PC-3 (cell line): ENCODE results near the gene OLIG2. TPM values are rescaled to one million over a fixed set of nuclear protein-coding genes. Genes with fewer than 3 reads are reported as not detected.

ENCODE experiments used
- ATAC-seq: fragments of 200-7000 bp; cut with Tn5 transposase; 2 replicates; pipeline ENCODE4 v1.9.1; 2020; ENCODE audit warnings: mild to moderate bottlenecking, moderate library complexity
- BruUV-seq: library from RNA; stranded (reverse); fragments of 400-500 nt; replicated peaks from 2 replicates; lab custom pipeline; 2021; lab: Mats Ljungman, UMichigan
- CTCF ChIA-PET: fragments of 300-600 bp; sonication (Branson Sonifier 250); formaldehyde crosslinking; loops from one replicate; lab custom pipeline; 2022; ENCODE audit warnings: antibody characterized with exemption; lab: Charles Lee
- POLR2A ChIA-PET: fragments of 300-600 bp; sonication (Branson Sonifier 250); formaldehyde crosslinking; loops from one replicate; lab custom pipeline; 2022; ENCODE audit warnings: antibody characterized with exemption; ENCODE audit not compliant: unreplicated experiment; lab: Charles Lee
- DNase-seq: peaks from one replicate; pipeline ENCODE4 v3.0.0-alpha.2; 2015
- H2AFZ ChIP-seq: fragments of 300-600 bp; sonication (generic); 2 replicates; pipeline ENCODE4 v1.6.0; 2016; ENCODE audit warnings: antibody characterized with exemption, low read length
- H3F3A ChIP-seq: fragments of 300-600 bp; sonication (generic); one replicate; pipeline ENCODE4 v1.6.0; 2017; ENCODE audit warnings: antibody characterized with exemption, low read length, control low read depth, mild to moderate bottlenecking; ENCODE audit not compliant: unreplicated experiment
- H3K27ac ChIP-seq: fragments of 300-600 bp; sonication (generic); 2 replicates; pipeline ENCODE4 v1.5.1; 2016; ENCODE audit warnings: mild to moderate bottlenecking, low read length
- H3K27me3 ChIP-seq: fragments of 300-600 bp; sonication (generic); 2 replicates; pipeline ENCODE4 v1.6.1; 2016; ENCODE audit warnings: low read length, mixed read lengths
- H3K36me3 ChIP-seq: fragments of 300-600 bp; sonication (generic); 2 replicates; pipeline ENCODE4 v1.6.1; 2016; ENCODE audit warnings: low read depth, mixed run types, low read length, mixed read lengths
- H3K4me1 ChIP-seq: fragments of 300-600 bp; sonication (generic); 2 replicates; pipeline ENCODE4 v1.5.1; 2016; ENCODE audit warnings: low read length; ENCODE audit not compliant: insufficient read depth
- H3K4me2 ChIP-seq: fragments of 300-600 bp; sonication (generic); 2 replicates; pipeline ENCODE4 v1.6.0; 2016; ENCODE audit warnings: low read length
- H3K4me3 ChIP-seq: fragments of 300-600 bp; sonication (generic); 2 replicates; pipeline ENCODE4 v1.5.1; 2016; ENCODE audit warnings: mild to moderate bottlenecking, low read length, mixed read lengths
- H3K79me2 ChIP-seq: fragments of 300-600 bp; sonication (generic); 2 replicates; pipeline ENCODE4 v1.6.1; 2017; ENCODE audit warnings: low read length, mixed read lengths
- H3K9ac ChIP-seq: fragments of 300-600 bp; sonication (generic); 2 replicates; pipeline ENCODE4 v1.6.0; 2016; ENCODE audit warnings: mild to moderate bottlenecking, low read length
- H3K9me2 ChIP-seq: fragments of 300-600 bp; sonication (generic); replicated peaks from 2 replicates; pipeline ENCODE4 v1.6.1; 2016; ENCODE audit warnings: mixed run types, low read length, mixed read lengths
- H3K9me3 ChIP-seq: fragments of 300-600 bp; sonication (generic); 2 replicates; pipeline ENCODE4 v1.6.1; 2016; ENCODE audit warnings: low read length, mixed read lengths
- H4K20me1 ChIP-seq: fragments of 300-600 bp; sonication (generic); 2 replicates; pipeline ENCODE4 v1.6.1; 2016; ENCODE audit warnings: low read length, mixed read lengths
- EZH2 ChIP-seq: fragments of 300-600 bp; sonication (generic); IDR thresholded peaks from one replicate; pipeline ENCODE4 v1.6.1; 2017; ENCODE audit warnings: antibody characterized with exemption, mild to moderate bottlenecking, low read length; ENCODE audit not compliant: unreplicated experiment
- EZH2phosphoT487 ChIP-seq: fragments of 300-600 bp; sonication (generic); IDR thresholded peaks from 2 replicates; pipeline ENCODE4 v1.6.1; 2018; ENCODE audit warnings: mild to moderate bottlenecking, antibody characterized with exemption, low read length, borderline replicate concordance
- intact Hi-C: fragments of 100-400 bp; cut with micrococcal nuclease; formaldehyde crosslinking; loops from 2 replicates; pipeline ENCODE4 v1.9.0; 2023
- total RNA-seq: library from RNA; depleted of rRNA; stranded (reverse); fragments of >200 nt; gene quantifications from 2 replicates; pipeline ENCODE4 v1.2.3, GENCODE V29; 2014; rRNA removed
- TF ChIP-seq, protein P1 (sequence below): fragments of 300-600 bp; sonication (generic); conservative IDR thresholded peaks from 2 replicates; pipeline ENCODE4 v1.5.1; 2017; ENCODE audit warnings: antibody characterized with exemption, low read depth, mild to moderate bottlenecking, low read length

OLIG2 gene
- total RNA-seq, 1 experiment from 2014 or later = not detected

GRCh38 chr21:33076600-33077329 lies 51.0 kb downstream of the OLIG2 start:
- POLR2A ChIA-PET = no interaction called here
- H3K4me1 ChIP-seq = peaks cover 12% of the 10 kb centered on the region
- no peak for TF ChIP-seq EZH2phosphoT487
- TF ChIP-seq, protein P1, sequence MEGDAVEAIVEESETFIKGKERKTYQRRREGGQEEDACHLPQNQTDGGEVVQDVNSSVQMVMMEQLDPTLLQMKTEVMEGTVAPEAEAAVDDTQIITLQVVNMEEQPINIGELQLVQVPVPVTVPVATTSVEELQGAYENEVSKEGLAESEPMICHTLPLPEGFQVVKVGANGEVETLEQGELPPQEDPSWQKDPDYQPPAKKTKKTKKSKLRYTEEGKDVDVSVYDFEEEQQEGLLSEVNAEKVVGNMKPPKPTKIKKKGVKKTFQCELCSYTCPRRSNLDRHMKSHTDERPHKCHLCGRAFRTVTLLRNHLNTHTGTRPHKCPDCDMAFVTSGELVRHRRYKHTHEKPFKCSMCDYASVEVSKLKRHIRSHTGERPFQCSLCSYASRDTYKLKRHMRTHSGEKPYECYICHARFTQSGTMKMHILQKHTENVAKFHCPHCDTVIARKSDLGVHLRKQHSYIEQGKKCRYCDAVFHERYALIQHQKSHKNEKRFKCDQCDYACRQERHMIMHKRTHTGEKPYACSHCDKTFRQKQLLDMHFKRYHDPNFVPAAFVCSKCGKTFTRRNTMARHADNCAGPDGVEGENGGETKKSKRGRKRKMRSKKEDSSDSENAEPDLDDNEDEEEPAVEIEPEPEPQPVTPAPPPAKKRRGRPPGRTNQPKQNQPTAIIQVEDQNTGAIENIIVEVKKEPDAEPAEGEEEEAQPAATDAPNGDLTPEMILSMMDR = no peak
- TF ChIP-seq EZH2 = no peak
- no peak overlapping the region for H3K4me2 ChIP-seq
- no peak overlapping the region for H2AFZ ChIP-seq
- no peak overlapping the region for H3K4me3 ChIP-seq
- BruUV-seq = no TSS peak
- H4K20me1 ChIP-seq = no peaks in the 10 kb centered on the region
- no peaks in the 10 kb centered on the region for H3K36me3 ChIP-seq
- H3F3A ChIP-seq = no peaks in the 10 kb centered on the region
- CTCF ChIA-PET = no interaction called here
- no peak overlapping the region for H3K9ac ChIP-seq
- no peak overlapping the region for H3K27ac ChIP-seq
- intact Hi-C loops = no loop called here
- no peaks in the 10 kb centered on the region for H3K9me2 ChIP-seq
- H3K9me3 ChIP-seq = no peaks in the 10 kb centered on the region
- DNase-seq = no peak
- H3K27me3 ChIP-seq = peaks cover 33% of the 10 kb centered on the region
- H3K79me2 ChIP-seq = no peaks in the 10 kb centered on the region
- ATAC-seq = no peak

Other genes with a start within 250 kb of the OLIG2 start
- gene OLIG1, start 44.2 kb downstream of the OLIG2 start, total RNA-seq = 2.3 TPM in 1 of 2 replicates, not detected in the other
- gene IFNAR2, start 204.0 kb downstream of the OLIG2 start, total RNA-seq = 2.1 and 7.1 TPM in 2 replicates
- 25.3 and 26.8 TPM in 2 replicates for gene IL10RB, start 240.4 kb downstream of the OLIG2 start, total RNA-seq